ENCODE results near the gene CROCC2.

Gene CROCC2

DNA sequence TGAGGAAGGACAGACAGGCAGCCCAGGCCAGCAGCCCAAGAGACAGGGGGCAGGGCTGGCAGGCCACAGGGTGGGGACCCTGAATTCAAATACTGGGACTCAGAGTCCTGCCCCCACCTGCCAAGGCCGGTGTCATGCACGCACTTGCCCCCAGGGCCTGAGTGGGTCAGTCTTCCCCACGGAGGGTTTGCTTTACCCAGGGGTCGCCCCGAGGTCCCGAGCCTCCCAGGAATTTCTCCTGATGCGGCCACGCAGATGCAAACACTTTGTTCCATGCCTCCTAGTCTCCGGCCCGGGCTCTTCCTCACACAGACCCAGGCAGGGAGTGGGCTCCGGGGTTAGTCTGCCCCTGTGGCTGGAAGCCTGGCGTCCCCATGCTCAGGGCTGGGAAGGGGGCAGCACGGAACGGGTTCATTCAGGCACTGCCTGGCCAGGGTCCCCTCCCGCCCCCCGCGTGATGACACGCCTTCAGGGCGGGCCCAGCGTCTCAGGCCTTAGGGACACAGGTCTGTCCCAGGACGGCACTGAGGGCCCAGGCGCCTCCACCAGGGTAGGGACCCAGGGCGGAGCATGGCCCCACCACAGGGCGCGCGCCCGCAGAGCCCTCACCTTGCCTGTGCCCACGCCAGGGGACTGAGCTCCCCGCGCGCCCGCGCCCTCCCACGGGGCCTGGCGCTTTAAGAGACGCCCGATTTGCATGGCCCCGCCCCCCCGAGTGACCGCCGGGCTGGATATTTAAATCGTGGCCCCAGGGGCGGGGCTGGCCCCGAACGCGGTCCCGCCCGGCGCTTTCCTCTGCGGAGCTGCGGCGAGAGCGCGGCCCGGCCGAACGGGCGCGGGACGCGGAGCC, 91.9 kb downstream of the CROCC2 start, which contains the start of gene SNED1:
TSS of gene SNED1 (plus strand) at position 763 of the 850 bp plus-strand sequence. CDS start 220 bp downstream, outside the sequence.
- Histone ChIP-seq H3K36me3 (no peaks in the 10 kb centered on the region), H3K27ac (peak within 1 kb of the TSS; percentile 51; the same call in 1 of the 2 replicates), H3K9me3 (peaks cover 6% of the 10 kb centered on the region), H3K27me3 (peaks cover 57% of the 10 kb centered on the region), H3K4me2 (peak within 1 kb of the TSS; percentile 99), H3K9ac (peak within 1 kb of the TSS; percentile 68), H3K4me1 (peaks cover 66% of the 10 kb centered on the region), H3K4me3 (peak within 1 kb of the TSS; percentile 70), H4K20me1 (peaks cover 16% of the 10 kb centered on the region)
- TF ChIP-seq Cebpa-rat (IDR thresholded peaks at IDR 0.05): no peak

- H3K4me2 ChIP-seq: peak overlapping the region; percentile 99
Measured at GRCh38 chr2:240998706-240998994, 92.5 kb downstream of the CROCC2 start.

GRCh38 chr2:240998995-240999791, 93.1 kb downstream of the CROCC2 start:
- Histone ChIP-seq H3K27me3 (peaks cover 57% of the 10 kb centered on the region), H3K4me1 (peaks cover 55% of the 10 kb centered on the region), H3K9me3 (peaks cover 17% of the 10 kb centered on the region), H3K36me3 (0 out of 2 replicates have a peak, but pooled peaks cover 6% of the 10 kb centered on the region), H4K20me1 (peaks cover 16% of the 10 kb centered on the region), H3K4me3 (peak overlapping the region; percentile 70), H3K4me2 (peak overlapping the region; percentile 99), H3K9ac (peak overlapping the region; percentile 68; the same call in 1 of the 2 replicates), H3K27ac (0 out of 2 replicates have a peak overlapping the region, but pooled peaks have one; percentile 38)
- no peak for TF ChIP-seq Cebpa-rat (IDR thresholded peaks at IDR 0.05)

More at GRCh38 chr2:240998706-240998994, 92.5 kb downstream of the CROCC2 start:
- Histone ChIP-seq H3K27ac (0 out of 2 replicates have a peak overlapping the region, but pooled peaks have one; percentile 38), H3K9ac (peak overlapping the region; percentile 68), H3K4me1 (peaks cover 60% of the 10 kb centered on the region), H3K36me3 (0 out of 2 replicates have a peak, but pooled peaks cover 3% of the 10 kb centered on the region), H3K4me3 (peak overlapping the region; percentile 70), H4K20me1 (peaks cover 16% of the 10 kb centered on the region), H3K27me3 (peaks cover 57% of the 10 kb centered on the region), H3K9me3 (peaks cover 11% of the 10 kb centered on the region)
- no peak for TF ChIP-seq Cebpa-rat (IDR thresholded peaks at IDR 0.05)

- Histone ChIP-seq H3K9ac (no peak overlapping the region), H3K4me3 (no peak overlapping the region), H4K20me1 (peaks cover 16% of the 10 kb centered on the region), H3K4me2 (peak overlapping the region; percentile 99; the same call in 1 of the 2 replicates), H3K27ac (no peak overlapping the region), H3K36me3 (0 out of 2 replicates have a peak, but pooled peaks cover 6% of the 10 kb centered on the region), H3K4me1 (peaks cover 47% of the 10 kb centered on the region), H3K27me3 (peaks cover 51% of the 10 kb centered on the region), H3K9me3 (peaks cover 25% of the 10 kb centered on the region)
- TF ChIP-seq Cebpa-rat (IDR thresholded peaks at IDR 0.05): no peak
Measured at GRCh38 chr2:240999873-241000541, 93.9 kb downstream of the CROCC2 start.

DNA sequence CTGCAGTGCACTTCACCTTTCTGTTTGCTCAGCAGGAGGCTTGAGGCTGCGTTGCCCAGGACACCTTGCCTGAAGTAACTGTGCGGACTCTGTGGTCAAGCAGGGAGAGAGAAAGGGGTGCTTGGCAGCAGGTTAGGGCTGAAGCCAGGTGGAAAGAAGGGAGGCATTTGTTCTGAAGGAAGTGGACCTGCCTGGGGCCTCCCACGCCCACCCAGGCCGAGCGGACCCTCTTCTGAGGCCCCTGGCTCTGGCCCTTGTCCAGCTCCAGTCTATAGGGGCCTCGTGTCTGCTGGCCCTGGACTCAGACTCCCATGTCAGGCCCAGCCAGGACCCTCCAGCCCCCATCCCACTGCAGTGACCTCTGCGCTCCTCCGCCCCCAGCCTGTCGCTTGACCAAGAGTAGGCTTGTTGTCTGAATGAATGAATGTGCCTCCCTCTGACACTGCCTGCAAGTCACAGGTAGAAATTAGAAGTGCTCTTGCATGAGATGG, 94.7 kb downstream of the CROCC2 start:
- 0 out of 2 replicates have a peak, but pooled peaks cover 6% of the 10 kb centered on the region for H3K36me3 ChIP-seq
- peaks cover 16% of the 10 kb centered on the region for H4K20me1 ChIP-seq
- H3K27ac ChIP-seq: no peak overlapping the region
- no peak overlapping the region for H3K9ac ChIP-seq
- no peak overlapping the region for H3K4me2 ChIP-seq
- TF ChIP-seq Cebpa-rat (IDR thresholded peaks at IDR 0.05): no peak
- peaks cover 33% of the 10 kb centered on the region for H3K9me3 ChIP-seq
- H3K4me1 ChIP-seq: peaks cover 38% of the 10 kb centered on the region
- no peak overlapping the region for H3K4me3 ChIP-seq
- peaks cover 51% of the 10 kb centered on the region for H3K27me3 ChIP-seq

- no peak overlapping the region for H3K4me3 ChIP-seq
- H3K27ac ChIP-seq: no peak overlapping the region
- TF ChIP-seq Cebpa-rat (IDR thresholded peaks at IDR 0.05): no peak
- 0 out of 2 replicates have a peak, but pooled peaks cover 6% of the 10 kb centered on the region for H3K36me3 ChIP-seq
- peaks cover 35% of the 10 kb centered on the region for H3K9me3 ChIP-seq
- H3K4me2 ChIP-seq: no peak overlapping the region
- H4K20me1 ChIP-seq: peaks cover 16% of the 10 kb centered on the region
- H3K27me3 ChIP-seq: peaks cover 43% of the 10 kb centered on the region
- H3K4me1 ChIP-seq: peaks cover 33% of the 10 kb centered on the region
- no peak overlapping the region for H3K9ac ChIP-seq
Measured at GRCh38 chr2:241001413-241002274, 95.5 kb downstream of the CROCC2 start.

DNA sequence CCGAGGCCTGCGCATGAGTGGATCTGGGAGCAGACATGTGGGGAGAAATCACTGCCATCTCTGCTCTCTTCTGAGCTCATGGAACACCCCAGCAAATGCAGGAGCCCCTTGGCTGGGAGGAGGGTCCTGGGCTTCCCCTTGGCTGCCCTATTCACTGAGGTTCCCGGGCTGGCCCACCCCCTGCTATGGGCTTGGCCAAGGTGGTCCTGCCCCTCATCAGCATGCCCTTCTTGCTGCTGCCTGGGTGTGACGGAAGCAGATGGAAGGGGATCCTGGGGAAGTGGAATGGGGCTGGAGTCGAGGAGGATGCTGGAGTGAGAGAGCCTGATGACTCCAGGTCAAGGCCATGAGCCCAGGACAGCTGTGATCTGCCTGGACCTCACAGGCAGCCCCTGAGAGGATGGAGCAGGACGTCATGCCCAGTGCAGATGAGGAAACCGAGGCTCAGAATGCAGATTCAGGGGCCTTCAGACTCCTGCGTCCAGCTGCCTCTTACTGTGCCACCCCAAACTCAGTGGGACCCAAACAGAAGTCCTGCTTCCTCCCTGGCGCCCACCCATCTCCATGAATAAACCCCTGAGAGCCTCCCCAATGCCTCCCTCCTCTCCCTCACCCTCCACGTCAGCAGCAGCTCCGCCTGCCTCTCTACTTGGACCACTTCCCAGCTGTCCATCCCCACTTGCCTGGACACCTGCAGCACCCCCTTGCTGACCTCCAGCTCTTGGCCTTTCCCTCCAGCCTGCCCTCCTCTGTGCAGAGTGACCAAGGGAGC, 96.3 kb downstream of the CROCC2 start:
- Histone ChIP-seq H3K9ac (no peak overlapping the region), H3K27me3 (peaks cover 35% of the 10 kb centered on the region), H3K4me1 (peaks cover 33% of the 10 kb centered on the region), H3K36me3 (0 out of 2 replicates have a peak, but pooled peaks cover 6% of the 10 kb centered on the region), H3K9me3 (peaks cover 35% of the 10 kb centered on the region), H3K4me2 (no peak overlapping the region), H3K27ac (no peak overlapping the region), H3K4me3 (no peak overlapping the region), H4K20me1 (peaks cover 16% of the 10 kb centered on the region)
- TF ChIP-seq Cebpa-rat (IDR thresholded peaks at IDR 0.05): no peak

- 0 out of 2 replicates have a peak, but pooled peaks cover 6% of the 10 kb centered on the region for H3K36me3 ChIP-seq
- peaks cover 16% of the 10 kb centered on the region for H4K20me1 ChIP-seq
Measured at GRCh38 chr2:241003047-241003360, 96.9 kb downstream of the CROCC2 start.

More at GRCh38 chr2:241003047-241003360, 96.9 kb downstream of the CROCC2 start:
- H3K9me3 ChIP-seq: peaks cover 35% of the 10 kb centered on the region
- H3K4me1 ChIP-seq: peaks cover 33% of the 10 kb centered on the region
- H3K4me3 ChIP-seq: no peak overlapping the region
- no peak overlapping the region for H3K9ac ChIP-seq
- TF ChIP-seq Cebpa-rat (IDR thresholded peaks at IDR 0.05): no peak
- peaks cover 30% of the 10 kb centered on the region for H3K27me3 ChIP-seq
- no peak overlapping the region for H3K27ac ChIP-seq
- H3K4me2 ChIP-seq: no peak overlapping the region

Data from BLaER1 (cell line).